Suppressor macrophage (primary cell): Measurements from ENCODE around the gene MRPL36.
"Not testable (repeated sequence)": the region's sequence is repeated elsewhere in the genome, so short reads cannot be mapped to it uniquely, and the experiment has no call there.

Experiments used
- DNase-seq, 4 experiments: peaks; one replicate each; pipeline ENCODE4 v3.0.0-alpha.2; 2020 to 2022

The MRPL36 gene

GRCh38 chr5:1831677-1832313, 32.2 kb upstream of the MRPL36 start:
- DNase-seq, result no peak

GRCh38 chr5:1831257-1831656, 31.6 kb upstream of the MRPL36 start:
- DNase-seq, result no peak

GRCh38 chr5:1830571-1831228, 31.1 kb upstream of the MRPL36 start:
- no peak for DNase-seq

GRCh38 chr5:1827886-1828397, 28.3 kb upstream of the MRPL36 start:
- DNase-seq, result peak in 2 of 4 experiments; percentile 5 to 20

DNA sequence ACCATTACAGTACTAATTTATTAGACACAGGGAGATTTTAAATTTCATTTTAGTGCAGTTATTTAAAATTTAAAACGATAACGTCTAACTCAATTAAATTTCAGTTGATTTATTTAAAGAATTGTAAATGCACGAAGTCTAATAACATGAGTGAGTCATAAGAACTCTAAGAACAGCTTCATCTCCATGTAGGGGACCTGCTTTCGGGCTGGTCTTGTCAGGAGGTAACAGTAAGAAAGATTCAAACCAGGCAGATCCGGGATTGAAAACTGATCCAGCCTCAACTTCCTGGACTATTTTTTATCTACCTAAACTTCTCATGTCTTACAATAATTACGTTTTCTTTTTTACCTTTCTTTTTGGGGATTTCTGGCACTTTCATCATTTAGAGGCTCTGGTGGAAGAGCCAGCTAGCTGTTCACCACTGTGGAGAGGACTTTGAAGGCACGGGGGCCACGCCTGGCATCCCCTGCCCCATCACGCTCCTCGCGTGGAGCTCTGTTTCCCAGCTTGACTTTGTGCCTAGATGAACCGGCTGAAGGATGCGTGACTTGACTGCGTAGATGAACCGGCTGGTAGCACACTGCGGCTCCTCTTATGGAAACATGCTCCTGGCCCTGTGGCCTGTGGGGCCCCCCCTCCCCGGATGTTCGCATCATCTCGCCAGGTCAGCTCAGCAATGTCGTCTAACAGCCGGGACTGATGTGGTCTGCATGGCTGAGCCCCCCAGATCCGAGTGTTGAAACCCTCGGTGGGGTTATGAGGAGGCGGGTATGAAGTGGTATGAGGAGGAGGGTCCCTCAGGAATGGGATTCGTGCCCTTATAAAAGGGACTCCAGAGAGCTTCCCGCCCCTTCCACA, 27.6 kb upstream of the MRPL36 start:
- DNase-seq, result no peak

DNA sequence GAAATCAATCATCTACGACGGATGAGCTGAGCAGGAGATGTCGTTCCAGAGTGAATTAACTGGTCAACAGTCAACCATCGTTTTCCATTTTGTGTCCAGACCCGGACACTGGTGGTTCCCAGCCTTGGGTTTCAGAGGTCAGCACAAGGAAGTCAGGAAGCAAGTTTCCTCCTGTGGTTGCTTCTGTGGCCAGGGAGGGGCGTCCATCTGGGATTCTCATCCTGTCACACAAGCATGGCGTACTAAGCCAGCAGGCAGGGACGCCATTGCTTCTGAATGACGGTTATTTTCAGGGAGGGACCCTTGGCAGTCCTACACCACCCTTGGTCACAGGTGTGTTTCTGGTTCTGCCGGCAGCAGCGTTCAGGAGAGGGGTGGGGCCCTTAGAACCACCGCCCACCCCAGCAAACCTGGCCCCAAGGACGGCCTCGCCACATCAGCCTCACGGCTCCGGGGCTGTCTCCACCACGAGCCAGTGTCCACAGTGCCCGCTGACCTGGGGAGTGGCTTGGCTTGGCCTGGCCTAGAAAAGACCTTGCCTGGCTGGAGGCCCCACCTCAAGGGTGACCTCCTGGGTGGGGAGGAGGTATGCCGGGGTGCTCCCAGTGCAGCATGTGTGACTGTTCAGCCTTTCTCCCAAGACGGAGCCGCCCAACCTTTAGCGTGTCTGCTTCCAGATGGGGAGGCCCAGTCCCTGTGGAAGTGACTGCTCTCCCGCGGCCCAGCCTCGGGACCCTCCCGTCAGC, 26.8 kb upstream of the MRPL36 start:
- no peak for DNase-seq

DNA sequence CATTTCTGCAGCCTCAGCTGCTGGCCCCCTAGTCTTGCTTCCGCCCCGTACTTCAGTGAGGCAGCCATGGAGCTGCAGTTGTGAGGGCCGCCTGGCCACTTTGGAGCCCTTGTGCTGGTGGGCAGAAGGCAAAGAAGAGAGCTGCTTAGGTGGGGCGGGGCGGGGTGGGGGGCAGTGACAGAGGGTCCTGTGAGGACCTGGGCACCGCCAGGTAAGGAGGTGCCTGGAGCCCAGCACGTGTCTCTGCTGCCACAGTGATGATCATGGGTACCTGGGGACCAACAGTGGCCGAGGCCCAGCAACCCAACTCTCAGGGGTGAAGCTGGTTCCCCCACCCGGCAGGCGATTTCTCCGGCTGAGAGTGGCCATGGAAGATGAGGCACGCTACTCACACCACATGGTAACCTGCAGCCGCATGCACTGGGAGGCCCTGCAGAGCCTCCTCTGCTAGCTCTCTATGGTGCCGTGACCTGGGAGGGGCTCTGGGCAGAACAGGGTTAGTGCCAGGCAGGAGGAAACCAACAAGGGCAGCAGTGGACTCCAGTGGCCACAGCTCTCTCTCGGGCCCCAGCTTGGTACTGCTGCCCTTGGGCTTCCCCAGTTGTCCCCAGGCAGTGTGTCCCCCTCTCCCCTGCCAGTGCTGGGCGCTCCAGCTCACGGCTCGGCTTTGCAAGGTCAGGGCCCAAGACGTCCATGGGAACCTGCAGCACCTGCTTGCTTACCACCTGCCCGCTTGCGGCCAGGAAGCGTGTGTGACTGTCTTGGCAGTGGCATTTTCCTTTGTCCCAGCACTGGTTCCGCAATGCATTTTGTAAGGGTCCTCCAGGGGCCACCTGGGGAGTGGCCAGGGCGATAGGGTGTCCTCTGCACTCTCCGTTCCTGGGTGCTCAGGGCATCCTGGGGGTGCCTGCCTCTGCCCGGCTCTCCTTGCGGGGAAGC, 25.5 kb upstream of the MRPL36 start:
- DNase-seq, result no peak

DNA sequence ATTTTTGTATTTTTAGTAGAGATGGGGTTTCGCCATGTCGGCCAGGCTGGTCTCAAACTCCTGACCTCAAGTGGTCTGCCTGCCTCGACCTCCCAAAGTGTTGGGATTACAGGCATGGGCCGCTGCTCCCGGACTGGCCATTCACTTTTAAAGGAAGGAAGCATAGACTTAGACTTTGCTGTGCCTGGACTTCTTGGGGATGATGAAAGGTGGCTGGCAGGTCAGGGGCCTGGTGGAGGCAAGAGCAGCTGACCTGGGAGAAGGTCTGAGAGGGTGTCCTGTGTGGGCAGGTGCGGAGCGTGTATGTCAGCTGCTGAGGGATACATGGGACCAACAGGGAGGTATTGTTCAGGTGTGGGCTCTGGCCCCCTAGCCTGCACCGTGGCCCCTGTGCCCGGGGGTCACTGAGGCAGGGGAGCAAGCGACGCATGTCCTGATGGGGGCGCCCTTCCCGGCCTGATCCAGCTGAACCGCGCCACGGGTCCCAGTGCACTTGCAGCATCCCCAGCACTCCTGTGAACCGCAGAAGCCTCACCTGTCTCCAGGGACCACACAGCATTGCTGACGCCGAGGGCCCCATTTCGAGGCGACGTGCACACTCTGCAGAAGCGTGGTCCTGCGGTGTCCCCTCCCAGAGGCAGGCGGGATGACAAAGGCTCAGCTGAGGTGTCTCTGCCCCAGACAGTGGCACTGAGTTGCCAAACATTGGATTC, 24.6 kb upstream of the MRPL36 start:
- no peak for DNase-seq

GRCh38 chr5:1823381-1824034, 23.9 kb upstream of the MRPL36 start:
- DNase-seq, result no peak

- DNase-seq, result no peak
Observed at GRCh38 chr5:1821862-1822261, 22.2 kb upstream of the MRPL36 start.

DNA sequence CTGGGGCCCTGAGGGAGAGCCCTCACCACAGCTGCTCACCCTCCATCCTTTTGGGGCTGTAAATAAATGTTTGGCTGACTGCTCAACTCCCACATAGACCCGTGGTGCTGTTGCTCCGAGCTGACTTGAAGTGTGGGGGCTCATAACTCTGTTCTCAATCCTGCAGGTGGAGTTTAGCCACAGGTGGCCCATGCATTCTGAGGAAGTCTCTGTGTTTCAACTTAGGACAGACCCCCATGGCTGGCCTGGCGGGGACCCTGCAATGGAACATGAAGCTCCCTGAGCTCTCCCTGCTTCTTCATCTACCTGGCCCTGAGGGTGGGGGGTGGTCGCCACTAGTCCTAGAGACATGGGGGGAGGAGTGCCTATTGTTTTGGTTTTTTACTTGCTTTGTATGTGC, 21.3 kb upstream of the MRPL36 start:
- DNase-seq, result no peak

- no peak for DNase-seq
Observed at GRCh38 chr5:1820381-1820780, 20.7 kb upstream of the MRPL36 start.

GRCh38 chr5:1819458-1819857, 19.8 kb upstream of the MRPL36 start:
- no peak for DNase-seq

DNA sequence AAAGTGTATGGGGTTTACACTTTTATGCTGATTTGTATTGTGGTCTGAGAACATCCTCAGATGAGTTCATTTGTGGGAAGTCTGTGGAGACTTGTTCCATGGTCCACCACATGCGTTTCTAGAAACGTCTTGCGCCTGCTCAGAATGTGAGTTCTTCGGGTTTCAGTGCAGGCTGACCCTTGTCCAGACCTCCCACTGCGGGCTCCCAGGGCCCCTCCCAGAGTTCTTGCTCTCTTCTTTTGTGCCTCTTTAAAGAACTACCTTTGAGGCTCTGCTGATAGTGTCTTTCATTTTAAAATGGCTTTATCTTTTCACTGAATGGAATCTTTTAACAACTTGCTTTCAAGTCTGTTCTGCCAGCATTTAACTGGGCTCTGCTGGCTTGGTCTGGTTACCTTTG, 19.1 kb upstream of the MRPL36 start:
- no peak for DNase-seq

GRCh38 chr5:1817261-1818043, 17.8 kb upstream of the MRPL36 start:
- no peak for DNase-seq

GRCh38 chr5:1816495-1817089, 17.0 kb upstream of the MRPL36 start:
- not testable (repeated sequence) for DNase-seq

DNA sequence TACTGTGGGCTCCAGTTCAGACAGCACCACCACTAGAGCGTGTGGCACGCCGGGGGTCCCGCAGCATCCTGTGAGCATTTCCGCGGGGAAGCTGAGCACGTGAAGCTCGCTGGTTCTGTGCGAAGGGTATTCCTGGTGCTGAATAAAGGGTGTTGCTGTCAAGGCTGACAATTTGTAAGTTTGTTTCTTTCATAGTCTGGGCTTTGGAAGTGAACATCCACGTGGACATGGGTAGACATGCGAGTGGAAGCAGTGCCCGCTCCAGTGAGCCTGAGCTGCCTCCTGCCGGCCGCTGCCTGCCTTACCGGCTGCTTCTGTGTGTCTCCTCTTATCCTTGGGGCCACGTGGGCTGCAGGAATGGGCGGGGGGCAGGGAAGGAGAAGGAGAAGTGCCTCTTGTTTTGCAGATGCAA, 16.2 kb upstream of the MRPL36 start:
- no peak for DNase-seq

DNA sequence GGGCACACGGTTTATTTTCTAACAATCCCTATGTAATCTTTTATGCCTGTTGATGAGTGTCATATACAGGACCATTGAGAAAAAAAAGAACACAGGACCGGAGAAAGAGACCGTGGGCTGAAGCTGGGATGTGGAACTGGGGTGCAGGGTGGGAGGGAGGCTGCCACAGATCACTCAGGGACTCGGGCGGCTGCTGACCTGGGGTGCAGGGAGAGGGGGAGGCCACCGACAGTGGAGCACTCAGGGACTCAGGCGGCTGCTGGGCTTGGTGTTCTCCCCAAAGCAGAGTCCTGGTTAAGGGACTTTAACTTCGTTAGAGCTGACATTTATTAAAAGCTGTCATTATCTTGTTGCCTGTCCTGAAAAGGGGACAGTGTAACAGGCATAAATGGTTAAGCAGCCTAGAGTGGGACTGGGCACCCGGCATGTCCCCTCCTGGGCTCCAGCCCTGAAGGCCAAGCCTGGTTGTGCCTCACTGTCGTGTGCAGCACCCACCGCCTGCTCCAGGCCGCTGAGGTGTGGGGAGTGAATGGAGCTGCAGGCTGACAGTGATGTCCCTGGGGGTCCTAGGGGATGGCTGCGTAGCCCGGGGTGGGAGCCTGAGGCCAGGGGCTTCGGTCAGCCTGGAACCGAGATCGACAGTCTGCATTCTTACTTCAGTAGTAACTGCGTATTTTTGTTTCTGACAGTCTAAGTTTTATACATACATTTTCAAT, 15.6 kb upstream of the MRPL36 start:
- DNase-seq, result no peak
